IMR-90 (cell line): ENCODE results near the gene ADAMTS12.

ENCODE experiments used
- CHD1 ChIP-seq: IDR thresholded peaks from 2 replicates; pipeline ENCODE4 v1.6.1; 2012; ENCODE audit warnings: low read depth, low read length, improper control_type of control experiment
- CTCF ChIP-seq: conservative IDR thresholded peaks from 2 replicates; pipeline ENCODE4 v1.5.1; 2012; ENCODE audit warnings: mild to moderate bottlenecking, low read depth, low read length, improper control_type of control experiment
- MAFK ChIP-seq: IDR thresholded peaks from 2 replicates; pipeline ENCODE4 v1.6.1; 2012; ENCODE audit warnings: low read depth, low read length, improper control_type of control experiment
- MXI1 ChIP-seq: IDR thresholded peaks from 2 replicates; pipeline ENCODE4 v1.6.1; 2012; ENCODE audit warnings: low read depth, mild to moderate bottlenecking, low read length, moderate library complexity, borderline replicate concordance
- POLR2A ChIP-seq: IDR thresholded peaks from 2 replicates; pipeline ENCODE4 v1.6.1; 2012; ENCODE audit warnings: mild to moderate bottlenecking, low read depth, low read length
- RFX5 ChIP-seq: IDR thresholded peaks from 2 replicates; pipeline ENCODE4 v1.8.0; 2012; ENCODE audit warnings: low read depth, mild to moderate bottlenecking, low read length, moderate library complexity

DNA sequence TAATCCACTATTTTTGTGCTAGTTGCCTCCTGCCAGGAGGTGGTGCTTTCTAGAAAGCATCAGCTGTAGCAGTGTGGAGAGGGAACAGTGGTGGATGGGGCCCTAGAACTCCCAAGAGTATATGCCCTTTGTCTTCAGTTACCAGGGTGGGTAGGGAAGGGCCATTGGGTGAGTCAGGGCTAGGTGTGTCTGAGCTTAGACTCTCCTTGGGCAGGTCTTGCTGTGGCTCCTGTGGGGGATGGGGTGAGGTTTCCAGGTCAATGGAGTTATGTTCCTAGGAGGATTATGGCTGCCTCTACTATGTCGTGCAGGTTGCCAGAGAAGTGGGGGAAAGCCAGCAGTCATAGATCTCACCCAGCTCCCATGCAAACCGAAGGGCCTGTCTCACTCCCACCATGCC, 11.3 kb upstream of the ADAMTS12 start:
- TF ChIP-seq CHD1 (no peak), CTCF (no peak), POLR2A (no peak), RFX5 (no peak), MAFK (no peak), MXI1 (no peak)
